ENCODE data around the gene MUC5AC.

- TF ChIP-seq ZNF24 (IDR thresholded peaks at IDR 0.05) (no peak), TSC22D2 (CRISPR knock-in tag; IDR thresholded peaks at IDR 0.05; ENCODE audit: borderline replicate concordance) (no peak), KDM1A (CRISPR knock-in tag; IDR thresholded peaks at IDR 0.05) (no peak), POLR2A (IDR thresholded peaks at IDR 0.05; ENCODE audit: insufficient read depth in 1 of 2, low read depth in 2 of 2, low read length in 2 of 2) (no peak)
Measured at GRCh38 chr11:1163911-1164735, 6.4 kb downstream of the MUC5AC start.

All from HepG2 (cell line).